NCI-H748 (cell line): Measurements from ENCODE around the gene SLFN14.
"Not testable (repeated sequence)": the region's sequence is repeated elsewhere in the genome, so short reads cannot be mapped to it uniquely, and the experiment has no call there.

ENCODE experiments used
- DNase-seq: peaks from one replicate; lab custom pipeline; 2025; ENCODE audit not compliant: unreplicated experiment; lab: John Stamatoyannopoulos, UW

The SLFN14 gene

DNA sequence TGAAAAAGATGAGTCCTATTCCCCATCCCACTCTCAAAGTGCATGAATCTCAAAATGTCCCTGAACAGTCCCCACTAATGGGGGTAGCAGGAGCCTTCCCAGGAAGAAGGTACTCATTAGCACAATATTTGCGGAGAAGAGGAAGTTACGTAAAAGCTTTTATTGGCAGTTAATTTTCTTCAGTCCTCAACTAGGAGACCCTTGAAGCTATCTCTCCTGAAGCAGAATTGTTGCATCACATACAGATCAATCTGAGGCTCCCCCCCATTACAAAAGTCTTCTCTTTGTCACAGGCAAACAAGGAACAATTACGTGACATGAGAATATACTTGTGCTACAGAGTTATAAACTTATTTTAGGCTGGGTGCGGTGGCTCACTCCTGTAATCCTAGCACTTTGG lies 37.3 kb downstream of the SLFN14 start:
- DNase-seq: no peak

DNA sequence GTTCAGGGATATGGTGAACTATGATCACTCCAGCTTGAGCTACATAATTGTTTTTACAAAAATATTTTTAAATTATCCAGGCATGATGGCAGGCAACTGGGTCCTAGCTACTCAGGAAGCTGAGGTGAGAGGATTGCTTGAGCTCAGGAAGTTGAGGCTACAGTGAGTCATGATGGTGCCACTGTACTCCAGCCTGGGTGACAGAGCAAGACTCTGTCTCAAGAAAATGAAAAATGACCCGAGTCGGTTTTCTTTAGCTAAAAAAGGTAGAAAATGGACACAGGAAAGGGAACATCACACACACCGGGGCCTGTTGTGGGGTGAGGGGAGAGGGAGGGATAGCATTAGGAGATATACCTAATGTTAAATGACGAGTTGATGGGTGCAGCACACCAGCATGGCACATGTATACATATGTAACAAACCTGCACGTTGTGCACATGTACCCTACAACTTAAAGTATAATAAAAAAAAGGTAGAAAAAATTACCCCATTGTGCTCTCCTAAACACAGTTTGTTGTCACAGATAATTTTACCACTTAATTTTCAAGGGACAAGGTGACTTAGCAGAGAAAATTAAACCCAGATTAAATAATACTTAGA lies 38.9 kb downstream of the SLFN14 start:
- DNase-seq: not testable (repeated sequence)

DNA sequence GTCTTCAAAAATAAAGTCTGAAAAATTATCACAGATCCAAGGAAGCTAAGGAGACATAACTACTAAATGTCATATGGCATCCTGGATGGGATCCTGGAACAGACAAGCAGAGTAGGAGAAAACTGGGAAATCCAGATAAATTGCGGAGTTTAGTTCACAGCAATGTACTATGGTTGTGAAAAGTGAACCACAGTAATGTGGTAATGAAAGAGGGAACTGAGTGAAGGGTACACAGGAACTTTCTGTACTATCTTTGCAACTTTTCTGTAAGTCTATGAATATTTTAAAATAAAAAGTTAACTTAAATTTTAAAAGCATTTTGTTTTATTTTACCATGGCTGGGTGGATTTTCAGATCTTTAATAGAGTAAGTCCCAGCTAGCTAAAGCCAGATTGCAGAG lies 39.5 kb downstream of the SLFN14 start:
- DNase-seq: no peak

DNA sequence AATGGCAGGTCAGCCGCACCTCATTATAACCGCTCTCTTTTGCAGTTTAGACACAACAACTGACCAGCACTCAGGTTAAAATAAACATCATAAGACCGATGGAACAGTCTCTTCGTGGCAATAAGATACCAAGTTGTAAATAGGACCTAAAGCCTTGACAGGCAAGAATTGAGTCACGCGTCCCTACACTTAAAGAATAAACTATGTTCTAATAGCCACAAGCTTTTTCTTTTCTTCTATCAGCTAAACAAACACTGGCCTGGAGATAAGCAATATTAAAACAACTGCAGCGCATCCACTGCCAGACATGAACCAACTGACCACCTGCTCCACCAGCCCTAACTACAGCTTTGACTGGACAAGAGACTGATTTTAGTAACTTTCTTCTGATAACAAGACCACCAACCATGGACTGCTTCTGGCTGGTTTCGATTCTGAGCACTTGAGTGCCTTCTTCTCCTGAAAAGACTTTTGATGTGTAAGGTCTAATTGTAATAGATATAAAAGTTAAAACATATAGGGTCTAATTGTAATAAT lies 40.6 kb downstream of the SLFN14 start:
- DNase-seq: no peak

DNA sequence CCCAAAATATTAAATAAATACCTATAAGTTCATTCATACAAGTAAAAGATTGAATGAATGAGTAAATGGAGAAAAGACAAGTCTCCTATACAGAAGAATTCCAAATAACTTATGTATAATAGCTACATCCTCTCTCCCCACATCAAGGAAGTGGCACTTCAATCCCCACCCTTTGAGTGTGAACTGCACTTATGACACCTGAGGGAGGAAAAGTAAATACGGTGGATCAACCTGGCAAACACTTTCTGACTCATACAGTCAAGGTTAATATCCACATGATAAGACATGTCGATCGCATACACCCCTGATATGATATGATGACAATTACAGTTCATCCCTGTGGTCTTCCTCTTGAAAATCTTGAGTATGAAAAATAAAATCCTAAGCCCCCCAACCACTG lies 41.2 kb downstream of the SLFN14 start:
- DNase-seq: peak; percentile 42

DNA sequence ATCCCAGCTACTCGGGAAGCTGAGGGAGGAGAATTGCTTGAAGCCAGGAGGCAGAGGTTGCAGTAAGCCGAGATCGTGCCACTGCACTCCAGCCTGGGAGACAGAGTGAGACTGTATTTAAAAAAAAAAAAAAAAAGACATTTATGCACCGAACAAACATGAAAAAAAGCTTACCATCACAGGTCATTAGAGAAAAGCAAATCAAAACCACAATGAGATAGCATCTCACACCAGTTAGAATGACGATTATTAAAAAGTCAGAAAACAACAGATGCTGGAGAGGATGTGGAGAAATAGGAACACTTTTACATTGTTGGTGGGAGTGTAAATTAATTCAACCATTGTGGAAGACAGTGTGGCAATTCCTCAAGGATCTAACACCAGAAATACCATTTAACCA lies 42.2 kb downstream of the SLFN14 start:
- not testable (repeated sequence) for DNase-seq

DNA sequence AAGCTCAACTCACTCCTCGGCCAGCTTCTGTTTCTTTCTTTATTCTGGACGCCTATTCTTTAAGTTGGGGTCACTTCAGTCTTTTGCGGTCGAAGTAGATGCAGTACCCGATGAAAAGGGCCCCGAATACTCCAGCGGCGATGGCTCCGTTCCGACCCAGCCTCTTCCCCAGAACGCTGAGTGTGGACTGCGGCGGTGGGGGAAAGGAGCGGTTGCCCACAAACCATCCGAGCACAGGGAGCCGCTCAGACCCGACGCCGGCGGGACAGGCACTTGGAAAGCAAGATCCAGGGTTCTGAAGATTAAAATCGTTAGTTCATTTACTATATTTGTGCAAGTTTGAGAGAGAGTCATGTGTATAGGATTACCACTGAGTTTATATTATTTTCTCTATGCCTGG lies 45.6 kb downstream of the SLFN14 start:
- no peak for DNase-seq

DNA sequence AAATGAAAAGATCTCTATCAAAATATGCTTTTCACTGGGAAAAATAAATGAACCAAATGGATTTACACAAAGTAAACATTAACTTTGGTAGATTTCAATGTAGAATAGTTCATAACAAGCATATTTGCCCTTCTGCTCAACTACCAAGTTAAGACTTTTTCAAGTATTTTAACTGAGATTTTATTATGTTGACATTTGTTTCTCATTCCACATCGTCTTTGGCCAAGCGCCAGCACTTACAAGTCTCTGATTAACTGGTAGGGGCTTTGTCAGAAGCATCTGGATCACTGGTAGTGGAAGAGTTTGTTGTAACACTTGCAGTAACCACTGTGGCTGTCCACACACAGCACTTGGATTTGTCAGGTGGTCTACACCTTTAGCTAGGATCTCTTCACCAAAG lies 46.1 kb downstream of the SLFN14 start:
- no peak for DNase-seq
